ENCODE results near the gene GMPR2.

DNA sequence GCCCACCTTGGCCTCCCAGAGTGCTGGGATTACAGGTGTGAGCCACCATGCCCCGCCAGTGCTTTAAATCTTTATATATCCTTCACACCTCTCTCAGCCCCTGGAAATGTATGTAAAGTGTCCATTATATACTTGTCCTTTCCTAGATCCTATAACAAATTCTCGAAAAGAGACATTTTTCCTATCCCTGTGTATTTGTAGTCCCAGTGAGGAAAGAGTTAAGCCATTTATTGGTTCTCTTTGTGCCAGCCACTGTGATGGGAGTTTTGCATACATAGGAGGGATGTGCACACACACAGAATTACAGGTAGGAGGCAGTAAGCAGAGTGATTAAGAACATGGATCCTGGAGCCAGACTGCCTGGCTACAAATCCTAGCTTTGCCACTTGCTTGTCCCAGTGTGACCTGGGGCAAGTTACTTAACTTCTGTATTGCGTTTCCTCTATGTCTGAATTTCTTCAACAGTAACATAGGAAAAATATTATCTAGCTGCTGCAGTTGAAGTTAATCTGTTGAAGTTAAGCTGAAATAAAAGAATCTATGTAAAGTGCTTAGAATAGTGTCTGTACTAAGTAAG lies 40.8 kb downstream of the GMPR2 start:
- TF ChIP-seq, protein P1, sequence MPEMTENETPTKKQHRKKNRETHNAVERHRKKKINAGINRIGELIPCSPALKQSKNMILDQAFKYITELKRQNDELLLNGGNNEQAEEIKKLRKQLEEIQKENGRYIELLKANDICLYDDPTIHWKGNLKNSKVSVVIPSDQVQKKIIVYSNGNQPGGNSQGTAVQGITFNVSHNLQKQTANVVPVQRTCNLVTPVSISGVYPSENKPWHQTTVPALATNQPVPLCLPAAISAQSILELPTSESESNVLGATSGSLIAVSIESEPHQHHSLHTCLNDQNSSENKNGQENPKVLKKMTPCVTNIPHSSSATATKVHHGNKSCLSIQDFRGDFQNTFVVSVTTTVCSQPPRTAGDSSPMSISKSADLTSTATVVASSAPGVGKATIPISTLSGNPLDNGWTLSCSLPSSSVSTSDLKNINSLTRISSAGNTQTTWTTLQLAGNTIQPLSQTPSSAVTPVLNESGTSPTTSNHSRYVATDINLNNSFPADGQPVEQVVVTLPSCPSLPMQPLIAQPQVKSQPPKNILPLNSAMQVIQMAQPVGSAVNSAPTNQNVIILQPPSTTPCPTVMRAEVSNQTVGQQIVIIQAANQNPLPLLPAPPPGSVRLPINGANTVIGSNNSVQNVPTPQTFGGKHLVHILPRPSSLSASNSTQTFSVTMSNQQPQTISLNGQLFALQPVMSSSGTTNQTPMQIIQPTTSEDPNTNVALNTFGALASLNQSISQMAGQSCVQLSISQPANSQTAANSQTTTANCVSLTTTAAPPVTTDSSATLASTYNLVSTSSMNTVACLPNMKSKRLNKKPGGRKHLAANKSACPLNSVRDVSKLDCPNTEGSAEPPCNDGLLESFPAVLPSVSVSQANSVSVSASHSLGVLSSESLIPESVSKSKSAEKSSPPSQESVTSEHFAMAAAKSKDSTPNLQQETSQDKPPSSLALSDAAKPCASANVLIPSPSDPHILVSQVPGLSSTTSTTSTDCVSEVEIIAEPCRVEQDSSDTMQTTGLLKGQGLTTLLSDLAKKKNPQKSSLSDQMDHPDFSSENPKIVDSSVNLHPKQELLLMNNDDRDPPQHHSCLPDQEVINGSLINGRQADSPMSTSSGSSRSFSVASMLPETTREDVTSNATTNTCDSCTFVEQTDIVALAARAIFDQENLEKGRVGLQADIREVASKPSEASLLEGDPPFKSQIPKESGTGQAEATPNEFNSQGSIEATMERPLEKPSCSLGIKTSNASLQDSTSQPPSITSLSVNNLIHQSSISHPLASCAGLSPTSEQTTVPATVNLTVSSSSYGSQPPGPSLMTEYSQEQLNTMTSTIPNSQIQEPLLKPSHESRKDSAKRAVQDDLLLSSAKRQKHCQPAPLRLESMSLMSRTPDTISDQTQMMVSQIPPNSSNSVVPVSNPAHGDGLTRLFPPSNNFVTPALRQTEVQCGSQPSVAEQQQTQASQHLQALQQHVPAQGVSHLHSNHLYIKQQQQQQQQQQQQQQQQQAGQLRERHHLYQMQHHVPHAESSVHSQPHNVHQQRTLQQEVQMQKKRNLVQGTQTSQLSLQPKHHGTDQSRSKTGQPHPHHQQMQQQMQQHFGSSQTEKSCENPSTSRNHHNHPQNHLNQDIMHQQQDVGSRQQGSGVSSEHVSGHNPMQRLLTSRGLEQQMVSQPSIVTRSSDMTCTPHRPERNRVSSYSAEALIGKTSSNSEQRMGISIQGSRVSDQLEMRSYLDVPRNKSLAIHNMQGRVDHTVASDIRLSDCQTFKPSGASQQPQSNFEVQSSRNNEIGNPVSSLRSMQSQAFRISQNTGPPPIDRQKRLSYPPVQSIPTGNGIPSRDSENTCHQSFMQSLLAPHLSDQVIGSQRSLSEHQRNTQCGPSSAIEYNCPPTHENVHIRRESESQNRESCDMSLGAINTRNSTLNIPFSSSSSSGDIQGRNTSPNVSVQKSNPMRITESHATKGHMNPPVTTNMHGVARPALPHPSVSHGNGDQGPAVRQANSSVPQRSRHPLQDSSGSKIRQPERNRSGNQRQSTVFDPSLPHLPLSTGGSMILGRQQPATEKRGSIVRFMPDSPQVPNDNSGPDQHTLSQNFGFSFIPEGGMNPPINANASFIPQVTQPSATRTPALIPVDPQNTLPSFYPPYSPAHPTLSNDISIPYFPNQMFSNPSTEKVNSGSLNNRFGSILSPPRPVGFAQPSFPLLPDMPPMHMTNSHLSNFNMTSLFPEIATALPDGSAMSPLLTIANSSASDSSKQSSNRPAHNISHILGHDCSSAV (CRISPR knock-in tag; IDR thresholded peaks at IDR 0.05; ENCODE audit: borderline replicate concordance) = no peak
- TF ChIP-seq, protein P2, sequence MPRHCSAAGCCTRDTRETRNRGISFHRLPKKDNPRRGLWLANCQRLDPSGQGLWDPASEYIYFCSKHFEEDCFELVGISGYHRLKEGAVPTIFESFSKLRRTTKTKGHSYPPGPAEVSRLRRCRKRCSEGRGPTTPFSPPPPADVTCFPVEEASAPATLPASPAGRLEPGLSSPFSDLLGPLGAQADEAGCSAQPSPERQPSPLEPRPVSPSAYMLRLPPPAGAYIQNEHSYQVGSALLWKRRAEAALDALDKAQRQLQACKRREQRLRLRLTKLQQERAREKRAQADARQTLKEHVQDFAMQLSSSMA (CRISPR knock-in tag; IDR thresholded peaks at IDR 0.05) = no peak
- TF ChIP-seq BHLHE40 (IDR thresholded peaks at IDR 0.05; ENCODE audit: low read length) = no peak
- no peak for TF ChIP-seq SP1 (IDR thresholded peaks at IDR 0.05)
- TF ChIP-seq SP1 (CRISPR knock-in tag; IDR thresholded peaks at IDR 0.05) = no peak
- TF ChIP-seq NR2C2 (CRISPR knock-in tag; IDR thresholded peaks at IDR 0.05; ENCODE audit: borderline replicate concordance) = no peak
